Measurements from ENCODE around the gene RSL1D1. TPM values are rescaled to one million over a fixed set of nuclear protein-coding genes. Genes with fewer than 3 reads are reported as not detected.
"Not testable (repeated sequence)": the region's sequence is repeated elsewhere in the genome, so short reads cannot be mapped to it uniquely, and the experiment has no call there.

RSL1D1 gene
- polyA plus RNA-seq, 1 donor from 2014 or later: 61.2 TPM

DNA sequence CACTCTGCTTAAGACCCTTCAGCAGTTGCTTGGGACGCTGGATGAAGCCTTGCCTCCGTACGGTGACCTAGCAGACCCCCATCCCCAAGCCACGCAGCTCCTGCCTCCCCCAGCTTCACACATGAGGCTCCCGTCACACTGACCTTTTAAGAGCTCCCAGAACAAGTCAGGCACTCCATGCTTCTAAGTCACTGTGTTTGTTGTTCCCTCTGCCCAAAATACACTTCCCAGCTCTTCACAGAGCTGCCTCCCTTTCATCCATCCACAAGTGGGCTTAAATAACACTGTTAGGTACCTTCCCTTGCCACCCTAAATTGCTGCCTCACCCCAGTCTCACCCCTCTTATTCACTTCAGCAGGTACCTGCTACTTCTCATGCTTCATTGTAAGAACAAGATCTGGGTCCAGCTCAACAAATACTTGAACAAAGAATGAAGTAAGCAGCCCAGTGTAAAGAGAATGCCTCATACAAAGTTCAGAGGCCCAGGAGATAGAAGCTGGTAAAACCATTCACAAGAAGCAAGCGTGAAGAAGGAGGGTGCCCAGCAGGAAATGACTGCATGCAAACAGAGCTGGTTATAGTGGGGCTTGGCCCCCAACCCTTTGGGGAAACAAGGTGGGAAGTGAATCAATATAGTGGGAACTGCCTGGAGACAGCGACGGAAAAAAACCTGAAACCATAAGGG is 60.1 kb downstream of the RSL1D1 start:
- peaks cover 74% of the 10 kb centered on the region for H3K79me2 ChIP-seq (replicated peaks; ENCODE audit: insufficient read depth, low read length)
- H3K4me2 ChIP-seq (ENCODE audit: low read length): no peak overlapping the region
- no peak overlapping the region for H3K4me3 ChIP-seq (ENCODE audit: low read length)
- no peaks in the 10 kb centered on the region for H3F3A ChIP-seq (ENCODE audit: insufficient read depth, low read length, poor library complexity, severe bottlenecking)
- H3K9me2 ChIP-seq (ENCODE audit: insufficient read depth, low read length): no peaks in the 10 kb centered on the region
- no peaks in the 10 kb centered on the region for H3K36me3 ChIP-seq (ENCODE audit: insufficient read depth, low read length)
- H4K20me1 ChIP-seq (ENCODE audit: insufficient read depth): no peaks in the 10 kb centered on the region
- no peaks in the 10 kb centered on the region for H3K9me3 ChIP-seq (ENCODE audit: low read length)
- TF ChIP-seq SMC3 (conservative IDR thresholded peaks at IDR 0.05; ENCODE audit: poor library complexity): no peak
- TF ChIP-seq POLR2AphosphoS5 (IDR thresholded peaks at IDR 0.05): no peak
- no peak for TF ChIP-seq MXI1 (conservative IDR thresholded peaks at IDR 0.05; ENCODE audit: poor library complexity, severe bottlenecking)
- TF ChIP-seq TAF1 (IDR thresholded peaks at IDR 0.05; ENCODE audit: low read depth): no peak
- TF ChIP-seq EP300 (conservative IDR thresholded peaks at IDR 0.05; ENCODE audit: poor library complexity, severe bottlenecking): no peak
- TF ChIP-seq CTCF (IDR thresholded peaks at IDR 0.05; ENCODE audit: poor library complexity, severe bottlenecking): no peak
- TF ChIP-seq REST (IDR thresholded peaks at IDR 0.05; ENCODE audit: borderline replicate concordance): no peak
- TF ChIP-seq EZH2 (IDR thresholded peaks at IDR 0.05; ENCODE audit: borderline replicate concordance, insufficient read depth, low read length, poor library complexity, severe bottlenecking): no peak
- TF ChIP-seq RAD21 (conservative IDR thresholded peaks at IDR 0.05): no peak
- no peak overlapping the region for H2AFZ ChIP-seq (ENCODE audit: low read depth, low read length)
- H3K27me3 ChIP-seq (ENCODE audit: insufficient read depth, low read depth, low read length): no peaks in the 10 kb centered on the region
- no peak overlapping the region for H3K27ac ChIP-seq (ENCODE audit: low read length)
- no peak overlapping the region for H3K9ac ChIP-seq (ENCODE audit: low read length)

DNA sequence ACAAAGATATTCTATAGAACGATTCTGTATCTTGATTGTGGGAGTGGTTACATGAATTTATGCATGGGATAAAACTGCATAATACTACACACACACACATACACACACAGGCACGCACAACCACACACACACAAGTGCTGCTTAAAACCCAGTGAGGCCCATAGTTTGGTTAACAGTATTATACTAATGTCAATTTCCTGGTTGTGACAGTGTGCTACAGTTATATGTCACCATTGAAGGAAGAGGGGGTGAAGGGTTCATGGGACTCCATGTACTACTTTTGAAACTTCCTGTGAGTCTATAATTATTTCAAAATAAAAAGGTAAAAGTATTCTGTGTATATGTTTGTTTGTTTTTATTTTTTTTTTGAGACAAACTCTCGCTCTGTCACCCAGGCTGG is 62.4 kb downstream of the RSL1D1 start:
- Histone ChIP-seq H3K79me2 (replicated peaks; ENCODE audit: insufficient read depth, low read length) (peaks cover 64% of the 10 kb centered on the region), H3K4me2 (ENCODE audit: low read length) (no peak overlapping the region), H3K27ac (ENCODE audit: low read length) (no peak overlapping the region), H3K9me2 (ENCODE audit: insufficient read depth, low read length) (no peaks in the 10 kb centered on the region), H2AFZ (ENCODE audit: low read depth, low read length) (no peak overlapping the region), H3K9me3 (ENCODE audit: low read length) (no peaks in the 10 kb centered on the region), H4K20me1 (ENCODE audit: insufficient read depth) (no peaks in the 10 kb centered on the region), H3K36me3 (ENCODE audit: insufficient read depth, low read length) (no peaks in the 10 kb centered on the region), H3K4me3 (ENCODE audit: low read length) (no peak overlapping the region), H3K27me3 (ENCODE audit: insufficient read depth, low read depth, low read length) (no peaks in the 10 kb centered on the region), H3K9ac (ENCODE audit: low read length) (no peak overlapping the region), H3F3A (ENCODE audit: insufficient read depth, low read length, poor library complexity, severe bottlenecking) (no peaks in the 10 kb centered on the region)
- no peak for TF ChIP-seq EZH2 (IDR thresholded peaks at IDR 0.05; ENCODE audit: borderline replicate concordance, insufficient read depth, low read length, poor library complexity, severe bottlenecking)
- TF ChIP-seq TAF1 (IDR thresholded peaks at IDR 0.05; ENCODE audit: low read depth): no peak
- no peak for TF ChIP-seq SMC3 (conservative IDR thresholded peaks at IDR 0.05; ENCODE audit: poor library complexity)
- TF ChIP-seq EP300 (conservative IDR thresholded peaks at IDR 0.05; ENCODE audit: poor library complexity, severe bottlenecking): no peak
- no peak for TF ChIP-seq MXI1 (conservative IDR thresholded peaks at IDR 0.05; ENCODE audit: poor library complexity, severe bottlenecking)
- TF ChIP-seq CTCF (IDR thresholded peaks at IDR 0.05; ENCODE audit: poor library complexity, severe bottlenecking): no peak
- no peak for TF ChIP-seq POLR2AphosphoS5 (IDR thresholded peaks at IDR 0.05)
- no peak for TF ChIP-seq REST (IDR thresholded peaks at IDR 0.05; ENCODE audit: borderline replicate concordance)
- no peak for TF ChIP-seq RAD21 (conservative IDR thresholded peaks at IDR 0.05)

DNA sequence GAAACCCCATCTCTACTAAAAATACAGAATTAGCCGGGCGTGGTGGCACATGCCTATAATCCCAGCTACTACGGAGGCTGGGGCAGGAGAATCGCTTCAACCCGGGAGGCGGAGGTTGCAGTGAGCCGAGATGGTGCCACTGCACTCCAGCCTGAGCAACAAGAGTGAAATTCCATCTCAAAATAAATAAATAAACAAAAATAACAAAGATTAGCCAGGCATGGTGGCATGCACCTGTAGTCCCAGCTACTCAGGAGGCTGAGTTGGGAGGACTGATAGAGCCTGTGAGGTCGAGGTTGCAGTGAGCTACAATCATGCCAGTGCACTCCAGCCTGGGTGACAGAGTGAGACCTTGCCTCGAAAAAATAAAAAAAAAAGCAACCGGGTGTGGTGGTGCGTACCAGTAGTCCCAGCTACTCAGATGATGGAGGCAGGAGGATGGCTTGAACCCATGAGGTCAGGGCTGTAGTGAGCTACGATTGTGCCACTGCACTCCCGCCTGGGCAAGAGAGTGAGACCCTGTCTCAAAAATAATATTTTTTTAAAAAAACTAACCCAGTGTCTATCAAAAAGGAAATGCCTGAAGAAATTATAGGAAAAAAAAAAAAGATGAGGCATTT is 66.3 kb downstream of the RSL1D1 start:
- not testable (repeated sequence) for H3K27me3 ChIP-seq (ENCODE audit: insufficient read depth, low read depth, low read length); H3K36me3 ChIP-seq (ENCODE audit: insufficient read depth, low read length); H3K9ac ChIP-seq (ENCODE audit: low read length); H3K27ac ChIP-seq (ENCODE audit: low read length); H3K9me2 ChIP-seq (ENCODE audit: insufficient read depth, low read length); H4K20me1 ChIP-seq (ENCODE audit: insufficient read depth); H2AFZ ChIP-seq (ENCODE audit: low read depth, low read length); H3K4me2 ChIP-seq (ENCODE audit: low read length); H3K9me3 ChIP-seq (ENCODE audit: low read length); H3K4me3 ChIP-seq (ENCODE audit: low read length); H3F3A ChIP-seq (ENCODE audit: insufficient read depth, low read length, poor library complexity, severe bottlenecking)
- H3K79me2 ChIP-seq (replicated peaks; ENCODE audit: insufficient read depth, low read length): peaks cover 41% of the 10 kb centered on the region
